Medulla oblongata (tissue), 1 donor: ENCODE data around the gene LDLRAD4.
A peak's percentile ranks its signal among the peaks of the same experiment; 100 is the strongest.
"Not testable (repeated sequence)": the region's sequence is repeated elsewhere in the genome, so short reads cannot be mapped to it uniquely, and the experiment has no call there.

Source experiments
- DNase-seq: peaks from one replicate; pipeline ENCODE4 v3.0.0-alpha.2; 2015; ENCODE audit errors: extremely low spot score

The LDLRAD4 gene

DNA sequence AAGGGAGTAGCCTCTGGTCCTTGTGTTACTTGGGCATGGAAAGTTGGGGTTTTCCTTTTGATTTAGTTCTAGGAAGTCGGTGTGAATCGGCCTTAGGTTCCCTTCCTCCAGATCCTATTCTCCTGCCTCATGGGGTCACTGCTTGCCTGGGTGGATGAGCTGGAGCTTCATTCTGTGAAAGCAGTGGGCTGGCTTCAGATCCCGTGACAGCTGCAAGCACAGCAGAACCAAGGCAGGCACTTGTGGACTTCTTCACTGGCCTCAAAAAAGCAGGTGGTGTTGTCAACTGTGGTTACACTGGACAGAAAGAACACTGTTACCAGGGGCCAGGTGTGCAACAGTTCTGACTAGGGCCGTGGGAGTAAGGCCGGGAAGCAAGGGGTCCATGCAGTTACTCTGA lies 243.4 kb downstream of the LDLRAD4 start:
- no peak for DNase-seq

- DNase-seq: no peak
These were observed 244.1 kb downstream of the LDLRAD4 start for GRCh38 chr18:13462686-13463085.

DNA sequence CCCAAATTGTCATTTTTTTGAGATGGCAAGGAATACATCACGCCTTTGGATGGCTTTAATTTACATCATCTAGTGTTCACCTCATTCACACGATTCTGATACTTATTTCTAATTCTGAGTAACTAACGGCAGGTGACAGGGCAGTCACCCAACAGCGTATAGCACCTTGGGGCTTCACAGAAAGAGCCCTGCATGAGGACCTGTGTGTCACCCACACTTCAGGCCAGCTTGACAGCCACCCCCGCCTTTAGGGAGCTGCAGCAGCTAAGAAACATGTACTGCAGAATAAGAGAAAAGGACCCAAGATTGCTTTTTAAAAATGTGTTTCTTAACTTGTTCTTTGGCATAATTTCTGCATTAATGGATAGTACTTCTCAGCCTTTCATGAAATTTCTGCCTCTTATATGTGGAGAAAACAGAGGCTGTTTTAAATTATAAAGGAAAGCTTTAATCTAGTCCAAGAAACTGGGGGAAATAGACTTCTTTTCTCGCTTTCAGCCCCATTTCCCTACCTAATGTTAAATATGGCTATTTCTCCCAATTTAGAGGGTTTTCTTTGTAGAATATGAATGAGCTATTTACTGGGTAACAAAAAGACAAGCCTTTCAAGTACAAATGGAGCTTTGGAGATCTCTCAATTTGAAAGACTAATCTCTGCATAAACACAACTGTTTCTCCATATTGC lies 245.1 kb downstream of the LDLRAD4 start:
- no peak for DNase-seq

GRCh38 chr18:13464432-13465123 lies 246.0 kb downstream of the LDLRAD4 start:
- DNase-seq: peak; percentile 62

DNA sequence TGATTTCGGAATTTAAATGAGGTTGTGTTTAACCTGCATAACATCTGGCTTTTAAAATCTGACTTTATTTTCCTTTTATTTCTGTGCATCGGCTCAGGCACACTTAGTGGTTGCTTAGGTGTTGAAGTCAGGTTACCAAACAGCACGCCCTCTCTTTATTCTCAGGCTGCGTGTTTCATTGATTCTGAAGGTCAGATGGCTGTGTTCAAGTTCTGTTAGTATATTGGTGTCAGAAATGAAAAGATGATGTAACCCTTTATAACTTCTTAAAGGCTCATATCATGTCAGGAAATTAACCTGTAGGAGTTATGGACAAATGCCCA lies 246.5 kb downstream of the LDLRAD4 start:
- no peak for DNase-seq

DNA sequence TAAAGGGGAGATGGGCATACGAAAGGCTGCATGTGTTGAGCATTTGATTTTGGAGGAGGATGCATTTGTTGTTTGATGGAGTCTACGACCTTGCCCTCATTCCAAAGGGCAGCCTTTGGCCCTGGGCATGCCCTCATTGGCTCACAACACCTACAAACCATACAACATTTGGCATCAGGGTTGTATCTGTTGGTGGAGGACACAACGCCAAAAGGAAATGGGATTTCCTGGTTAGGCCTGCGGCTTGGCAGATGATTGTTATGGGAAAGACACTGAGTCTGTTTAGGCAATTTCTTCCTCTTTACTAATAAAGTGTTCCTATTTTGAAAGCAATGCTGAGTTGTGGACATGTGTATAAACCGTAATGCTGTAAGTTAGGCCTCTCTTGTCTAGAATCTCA lies 246.9 kb downstream of the LDLRAD4 start:
- DNase-seq: peak; percentile 49

- no peak for DNase-seq
These were observed 252.1 kb downstream of the LDLRAD4 start for GRCh38 chr18:13470516-13471197.

DNA sequence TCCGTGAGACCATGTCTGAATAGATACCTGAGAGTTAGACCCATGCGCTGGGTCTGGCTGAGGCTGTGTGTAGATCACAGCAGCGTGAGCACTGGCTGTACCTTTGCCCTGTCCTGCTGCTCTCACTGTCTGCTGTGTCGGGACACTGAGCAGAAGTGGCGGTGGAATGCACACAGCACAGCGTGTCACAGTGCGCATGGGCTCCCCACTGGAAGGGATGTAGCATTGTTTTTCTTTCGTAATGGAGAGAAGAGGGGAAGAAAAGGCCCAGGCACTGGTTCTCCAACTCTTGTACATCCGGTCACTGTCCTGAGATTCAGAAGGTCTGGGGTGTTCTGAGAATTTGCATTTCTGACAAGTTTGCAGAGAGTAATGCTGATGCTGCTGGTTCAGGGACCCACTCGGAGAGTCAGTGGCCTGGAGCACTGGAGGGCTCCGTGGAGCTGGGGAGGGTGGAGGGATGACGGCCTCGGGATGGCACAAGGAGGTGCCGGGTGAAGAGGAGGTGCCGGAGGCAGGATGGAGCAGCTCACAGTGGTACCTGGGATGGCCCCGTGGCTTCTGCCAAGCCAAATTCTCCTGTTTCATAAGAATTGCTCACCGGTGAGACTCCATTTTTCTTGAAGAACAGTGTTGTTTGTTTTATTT lies 252.8 kb downstream of the LDLRAD4 start:
- no peak for DNase-seq

- peak; percentile 75 for DNase-seq
These were observed 253.5 kb downstream of the LDLRAD4 start for GRCh38 chr18:13471971-13472628.

DNA sequence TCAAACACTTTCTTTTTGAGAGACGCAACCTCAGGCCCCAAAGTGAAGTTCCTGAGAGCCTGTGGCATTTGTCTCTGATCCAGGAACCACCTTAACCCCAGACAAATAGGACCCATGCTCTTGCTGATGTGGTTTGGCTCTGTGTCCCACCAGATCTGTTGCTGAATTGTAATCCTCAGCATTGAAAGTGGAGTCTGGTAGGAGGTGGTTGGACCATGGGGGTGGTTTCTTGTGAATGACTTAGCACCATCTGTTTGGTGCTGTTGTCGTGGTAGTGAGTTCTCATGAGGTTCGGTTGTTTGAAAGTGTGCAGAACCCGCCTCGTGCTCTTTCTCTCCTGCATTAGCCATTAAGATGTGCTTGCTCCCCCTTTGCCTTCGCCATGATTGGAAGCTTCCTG lies 255.2 kb downstream of the LDLRAD4 start:
- DNase-seq: no peak

DNA sequence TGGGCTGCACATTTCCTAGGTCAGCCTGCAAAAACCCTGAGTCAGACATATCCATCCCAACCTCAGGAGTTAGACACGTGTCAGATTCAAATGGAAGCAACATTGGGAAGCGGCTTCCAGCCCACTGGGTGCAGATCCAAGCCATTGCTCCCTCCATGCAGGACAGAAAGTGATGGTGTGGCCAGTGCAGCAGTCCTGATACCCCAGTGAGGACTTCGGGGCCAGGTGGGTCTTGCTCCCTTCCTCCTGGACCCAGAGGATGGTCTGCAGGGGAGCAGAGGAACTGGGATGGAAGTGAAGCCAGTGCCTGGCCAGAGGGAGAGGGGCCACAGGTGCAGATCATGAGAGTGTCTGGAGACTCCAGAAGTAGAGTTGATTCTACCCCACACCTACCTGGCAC lies 255.8 kb downstream of the LDLRAD4 start:
- DNase-seq: no peak

DNA sequence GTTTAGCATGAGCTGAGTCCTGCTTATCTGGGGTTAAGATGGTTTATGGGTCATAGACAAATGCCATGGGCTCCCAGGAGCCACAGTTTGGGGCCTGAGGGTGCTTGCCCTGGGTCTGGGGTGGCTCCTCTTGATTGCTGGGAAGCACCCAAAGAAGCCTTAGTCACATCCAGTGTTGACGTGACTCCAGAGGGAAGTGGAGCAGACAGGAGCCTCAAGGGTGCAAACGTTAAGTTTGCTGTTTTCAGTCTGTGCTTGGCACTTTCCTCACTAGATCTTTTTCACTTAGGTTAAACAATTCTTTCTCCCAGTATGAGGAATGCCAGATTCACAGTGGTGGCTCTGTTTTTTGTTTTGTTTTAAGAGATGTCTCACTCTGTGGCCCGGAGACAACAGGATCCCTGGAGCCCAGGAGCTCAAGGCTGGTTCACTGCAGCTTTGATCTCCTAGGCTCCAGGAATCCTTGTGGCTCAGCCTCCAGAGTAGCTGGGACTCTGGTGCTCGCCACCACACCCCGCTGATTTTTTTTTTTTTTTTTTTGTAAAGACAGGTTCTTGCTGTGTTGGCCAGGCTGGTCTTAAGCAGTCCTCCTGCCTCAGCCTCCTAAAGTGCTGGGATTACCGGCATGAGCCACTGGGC lies 256.5 kb downstream of the LDLRAD4 start:
- DNase-seq: no peak

- DNase-seq: not testable (repeated sequence)
These were observed 257.8 kb downstream of the LDLRAD4 start for GRCh38 chr18:13476312-13476711.

- DNase-seq: no peak
These were observed 258.7 kb downstream of the LDLRAD4 start for GRCh38 chr18:13477147-13477683.

DNA sequence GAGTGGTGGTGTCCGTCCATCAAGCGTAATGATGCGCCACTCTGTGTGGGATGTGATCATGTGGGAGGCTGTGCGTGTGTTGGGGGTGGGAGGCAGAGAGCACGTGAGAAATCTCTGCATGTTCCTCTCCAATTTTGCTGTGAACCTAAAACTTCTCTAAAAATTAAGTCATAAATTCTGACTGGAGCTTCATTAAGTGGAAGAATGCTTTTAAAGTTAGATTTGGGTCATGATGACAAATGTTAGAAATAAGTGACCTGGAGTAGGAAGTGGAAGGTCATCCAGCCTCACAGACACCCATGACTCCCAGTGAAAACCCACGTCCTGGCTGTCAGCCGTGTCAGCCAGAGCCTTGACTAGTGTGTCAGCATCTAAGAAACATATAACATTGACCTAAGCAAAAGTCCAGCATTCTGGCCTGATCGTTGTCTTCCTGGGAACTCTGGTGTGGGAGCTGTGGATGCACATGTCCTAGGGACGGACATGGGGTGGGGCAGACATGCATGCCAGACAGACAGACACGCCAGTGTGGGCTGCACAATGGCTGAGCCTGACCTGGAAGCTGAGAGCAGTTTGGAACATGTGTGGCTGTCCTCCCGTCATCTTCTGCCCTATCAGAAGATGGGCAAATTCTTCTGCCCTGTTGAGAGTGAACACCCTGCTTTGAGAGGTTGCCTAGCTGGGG lies 262.2 kb downstream of the LDLRAD4 start:
- no peak for DNase-seq

DNA sequence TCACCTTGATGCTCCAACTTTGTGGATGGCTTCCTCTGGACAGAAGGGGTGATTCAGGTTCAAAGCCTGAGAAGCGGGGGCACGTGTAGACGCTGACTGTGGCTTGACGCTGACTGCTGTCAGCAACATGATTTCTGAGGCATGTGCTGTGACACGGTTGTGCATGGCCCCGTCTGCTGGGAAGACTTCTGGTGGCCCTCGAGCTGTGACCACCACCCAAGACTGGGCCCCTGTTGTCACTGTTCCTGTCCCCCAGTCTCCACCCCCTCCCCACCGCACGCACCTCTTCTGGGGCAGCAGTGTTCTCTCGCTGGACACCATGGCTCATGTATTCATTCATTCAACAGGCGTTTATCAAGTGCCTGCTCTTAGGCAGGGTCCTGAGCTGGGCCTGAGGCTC lies 262.8 kb downstream of the LDLRAD4 start:
- DNase-seq: no peak

DNA sequence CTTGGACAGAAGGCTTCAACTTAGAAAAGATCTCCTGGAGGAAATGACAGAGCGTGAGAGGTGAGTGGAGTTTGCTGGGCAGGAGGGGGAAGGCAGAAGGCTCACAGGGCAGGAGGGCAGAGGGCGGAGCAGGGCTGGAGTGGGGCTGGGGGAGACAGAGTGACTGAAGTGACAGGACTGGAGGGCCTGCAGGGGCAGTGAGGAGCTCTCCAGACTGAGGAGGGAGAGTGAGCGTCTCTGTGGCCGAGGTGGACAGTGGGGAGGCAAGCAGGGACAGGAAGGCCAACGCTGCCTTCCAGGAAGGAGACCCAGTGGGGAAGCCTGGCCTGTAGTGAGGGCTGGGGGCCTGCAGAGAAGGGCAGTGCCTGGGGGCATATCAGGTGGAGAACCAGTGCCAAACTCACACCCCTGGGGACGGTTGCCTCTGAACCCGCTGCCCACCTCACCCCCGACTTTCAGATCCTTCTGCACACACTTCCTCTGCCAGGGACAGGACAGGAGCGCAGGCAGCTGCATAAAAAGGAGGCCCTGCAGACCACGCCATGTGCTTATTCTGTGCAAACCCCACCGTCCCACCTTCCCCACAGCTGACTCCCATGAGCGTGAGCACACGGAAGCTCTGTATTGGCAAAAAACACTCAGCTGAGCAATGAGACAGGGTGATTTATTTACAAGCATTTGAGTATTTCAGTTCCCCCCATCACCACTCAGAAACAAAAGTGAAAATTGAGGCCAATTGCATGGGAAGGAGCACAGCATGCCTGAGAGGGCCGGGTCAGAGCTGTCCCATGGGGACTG lies 263.5 kb downstream of the LDLRAD4 start:
- no peak for DNase-seq

GRCh38 chr18:13482618-13482945 lies 264.0 kb downstream of the LDLRAD4 start:
- DNase-seq: no peak

GRCh38 chr18:13483316-13484270 lies 265.0 kb downstream of the LDLRAD4 start:
- DNase-seq: no peak
